GM12892 (cell line): ENCODE results near the gene WASF2.

Experiments used
- POLR2A ChIP-seq: IDR thresholded peaks from 2 replicates; pipeline ENCODE4 v1.6.1; 2011; ENCODE audit warnings: low read depth, low read length, control low read depth
- POLR2AphosphoS5 ChIP-seq: IDR thresholded peaks from 2 replicates; pipeline ENCODE4 v1.6.1; 2011; ENCODE audit warnings: low read depth, low read length, control low read depth
- TAF1 ChIP-seq: IDR thresholded peaks from 2 replicates; pipeline ENCODE4 v1.6.1; 2011; ENCODE audit warnings: low read depth, mild to moderate bottlenecking, control low read depth, low read length, borderline replicate concordance

- no peak for TF ChIP-seq POLR2A
- no peak for TF ChIP-seq TAF1
- no peak for TF ChIP-seq POLR2AphosphoS5
Measured at GRCh38 chr1:27403931-27404330, 86.0 kb downstream of the WASF2 start.
